NCI-H748 treated with DMSO at 0.1 percent for 48 hours (cell line): ENCODE measurements around the gene PDE4B.

Experiments
- DNase-seq: peaks from one replicate; lab custom pipeline; 2025; lab: John Stamatoyannopoulos, UW

PDE4B gene

DNA sequence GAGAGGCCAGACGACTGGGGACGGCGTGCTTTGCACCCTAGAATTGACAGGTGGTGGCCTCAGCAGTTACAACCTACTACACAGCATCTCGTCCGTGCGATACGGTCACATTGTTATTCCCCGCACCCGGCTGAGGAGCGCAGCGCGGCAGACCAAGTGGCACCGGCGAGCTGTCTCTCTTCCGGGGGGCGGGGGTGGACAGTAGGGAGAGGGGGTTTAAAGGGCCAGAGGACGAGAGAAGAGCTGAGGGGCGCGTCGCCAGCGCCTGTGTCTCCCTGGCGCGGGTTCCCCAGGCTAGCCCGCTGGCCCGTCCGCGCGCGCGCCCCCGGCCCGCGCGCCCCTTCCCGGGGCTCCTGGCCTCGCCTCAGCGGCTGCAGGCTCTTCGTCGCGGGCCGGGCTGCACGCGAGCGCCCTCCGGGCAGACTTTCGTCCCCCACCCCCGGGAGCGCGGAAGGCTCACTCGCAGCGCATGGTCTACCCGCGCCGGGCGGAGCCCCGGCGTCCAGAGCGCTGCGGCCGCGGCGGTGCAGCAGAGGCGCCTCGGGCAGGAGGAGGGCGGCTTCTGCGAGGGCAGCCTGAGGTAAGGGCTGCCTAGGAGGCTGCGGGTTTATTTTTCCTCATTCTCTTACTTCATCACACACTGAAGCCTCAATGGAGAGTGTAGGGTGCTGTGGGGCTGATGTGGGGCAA is at the start of gene PDE4B:
Gene PDE4B (plus strand): TSS at position 227 of the 690 bp plus-strand sequence.
- no peak for DNase-seq

DNA sequence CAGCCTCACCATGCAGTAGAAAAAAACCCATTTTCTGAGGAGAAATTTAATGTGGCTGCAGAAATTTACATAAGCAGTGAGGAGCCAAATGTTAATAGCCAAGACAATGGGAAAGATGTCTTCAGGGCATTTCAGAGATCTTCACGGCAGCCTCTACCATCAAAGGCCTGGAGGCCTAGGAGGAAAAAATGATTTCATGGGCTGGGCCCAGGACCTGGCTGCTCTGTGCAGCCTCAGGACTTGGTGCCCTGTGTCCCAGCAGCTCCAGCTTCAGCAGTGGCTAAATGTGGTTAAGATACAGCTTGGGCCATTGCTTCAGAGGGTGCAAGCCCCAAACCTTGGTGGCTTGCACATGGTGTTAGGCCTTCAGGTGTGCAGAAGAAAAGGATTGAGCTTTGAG is 48.0 kb upstream of the PDE4B start:
- no peak for DNase-seq

DNA sequence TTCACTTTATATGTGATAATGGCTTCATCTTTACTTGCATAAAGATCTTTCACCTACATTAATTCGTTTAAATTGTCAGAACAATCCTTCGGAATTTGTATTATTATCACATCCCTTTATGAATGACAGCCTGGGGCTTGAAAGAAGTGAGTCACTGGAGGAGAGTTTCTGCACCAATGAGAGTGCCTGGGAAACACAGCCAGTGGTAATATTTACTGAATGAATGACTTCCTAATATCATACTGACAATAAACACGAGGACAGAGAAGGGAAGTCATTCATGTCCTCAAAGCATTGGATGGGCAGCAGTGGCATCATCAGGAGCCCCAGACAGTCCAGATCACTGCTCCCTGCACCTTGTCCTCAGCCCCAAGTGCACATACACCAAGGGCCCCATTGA is 40.7 kb upstream of the PDE4B start:
- DNase-seq: no peak

DNA sequence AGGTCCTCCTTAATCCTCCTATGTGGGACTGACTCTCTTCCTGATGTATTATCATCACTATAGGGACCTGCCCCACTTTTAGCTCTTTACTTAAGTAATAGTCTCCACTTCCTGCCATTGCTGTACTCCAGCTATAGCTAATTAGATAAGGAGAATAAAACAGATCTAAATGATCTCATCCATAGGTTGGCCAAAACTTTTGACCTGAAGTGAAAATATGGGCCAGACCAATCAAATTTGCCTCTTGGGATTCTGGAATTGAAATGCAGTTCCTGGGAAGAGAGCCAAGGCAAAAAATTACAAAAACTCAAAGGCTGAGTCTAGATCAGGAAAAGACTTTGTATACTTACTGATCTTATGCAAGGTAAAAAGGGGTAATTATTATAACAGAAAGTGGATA is 36.1 kb upstream of the PDE4B start:
- no peak for DNase-seq

DNA sequence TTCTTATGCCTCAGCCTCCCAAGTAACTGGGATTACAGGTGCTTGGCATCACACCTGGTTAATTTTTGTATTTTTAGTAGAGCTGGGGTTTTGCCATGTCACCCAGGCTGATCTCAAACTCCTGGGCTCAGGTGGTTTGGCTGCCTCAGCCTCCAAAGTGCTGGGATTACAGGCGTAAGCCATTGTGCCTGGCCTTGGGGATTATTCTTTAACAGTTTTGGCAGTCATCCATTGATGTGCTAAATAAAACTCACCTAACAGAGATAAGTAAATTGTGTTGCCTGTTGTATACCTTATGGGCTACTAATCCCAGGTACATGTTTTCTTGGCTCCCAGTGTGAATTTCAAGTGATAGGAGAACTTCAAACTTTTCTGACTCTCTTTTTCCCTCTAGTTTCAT is 35.2 kb upstream of the PDE4B start:
- no peak for DNase-seq

DNA sequence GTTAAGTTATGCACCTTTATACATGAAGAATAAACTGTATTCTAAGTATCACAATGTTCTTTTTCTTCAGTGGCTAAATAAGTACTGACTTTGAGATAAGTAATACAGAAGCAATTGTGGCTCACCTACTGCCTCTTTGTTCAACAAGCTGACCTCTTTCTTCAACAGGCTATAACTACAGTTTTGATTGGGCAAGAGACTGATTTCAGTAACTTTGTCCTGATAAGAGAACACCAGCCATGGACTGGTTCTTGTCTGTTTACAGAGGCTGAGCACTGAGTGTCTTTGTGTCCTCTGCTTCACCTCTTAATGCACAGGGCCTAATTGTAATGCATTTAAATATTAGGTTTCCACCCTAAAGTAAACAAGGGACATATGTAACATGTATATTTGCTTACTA is 34.6 kb upstream of the PDE4B start:
- no peak for DNase-seq

DNA sequence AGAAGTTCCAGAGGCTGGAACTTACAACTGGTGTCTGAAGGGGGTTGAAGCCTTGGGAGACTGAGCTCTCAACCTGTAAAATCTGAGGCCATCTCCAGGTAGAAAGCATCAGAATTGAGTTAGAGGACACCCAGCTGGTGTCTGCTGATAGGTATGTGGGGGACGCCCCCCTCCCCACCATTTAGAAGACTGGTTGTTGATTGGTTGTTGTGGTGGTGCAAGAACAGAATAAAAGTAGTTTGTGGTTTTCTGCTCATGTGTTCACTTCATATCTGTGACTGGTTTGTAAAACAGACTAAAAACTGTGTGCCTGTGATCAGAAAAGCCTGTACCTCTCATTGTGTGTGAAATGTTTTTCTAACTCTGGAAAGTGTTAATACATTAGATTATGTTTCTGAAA is 33.2 kb upstream of the PDE4B start:
- no peak for DNase-seq

DNA sequence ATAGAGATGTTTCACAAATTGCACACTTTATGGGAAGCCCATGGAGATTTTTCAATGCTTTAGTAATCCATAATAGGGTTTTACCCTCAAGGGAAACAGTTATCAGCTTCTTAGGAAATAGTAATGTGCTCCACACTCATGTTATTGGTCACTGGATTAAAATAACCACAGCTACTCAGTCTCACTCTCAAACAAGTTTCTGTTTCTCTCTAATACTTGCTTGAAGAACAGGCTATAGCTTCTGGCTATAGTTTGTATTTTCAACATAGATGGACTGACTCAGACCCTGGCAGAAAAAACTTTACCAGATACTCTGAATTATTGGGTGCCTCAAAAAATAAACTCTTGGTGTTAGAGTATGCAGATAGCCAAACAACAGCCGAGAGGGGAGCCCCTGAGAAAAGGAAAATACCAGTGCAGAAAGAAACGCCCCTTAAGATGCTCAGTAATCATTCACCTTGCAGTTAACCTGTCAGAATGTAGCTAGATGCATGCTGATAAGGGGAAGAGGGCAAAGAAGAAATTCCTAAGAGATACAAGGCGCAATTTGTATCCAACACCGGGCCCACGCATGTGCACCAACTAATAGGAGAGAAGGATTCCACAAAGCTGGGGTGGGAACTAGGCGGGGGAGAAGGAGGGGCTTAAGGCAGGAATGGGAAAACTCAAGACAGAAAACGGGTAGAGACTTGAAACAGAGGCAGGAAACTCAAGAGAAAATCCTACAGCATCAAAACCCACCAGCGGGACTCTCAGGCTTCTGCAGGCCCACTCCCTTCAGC is 30.4 kb upstream of the PDE4B start:
- DNase-seq: no peak

DNA sequence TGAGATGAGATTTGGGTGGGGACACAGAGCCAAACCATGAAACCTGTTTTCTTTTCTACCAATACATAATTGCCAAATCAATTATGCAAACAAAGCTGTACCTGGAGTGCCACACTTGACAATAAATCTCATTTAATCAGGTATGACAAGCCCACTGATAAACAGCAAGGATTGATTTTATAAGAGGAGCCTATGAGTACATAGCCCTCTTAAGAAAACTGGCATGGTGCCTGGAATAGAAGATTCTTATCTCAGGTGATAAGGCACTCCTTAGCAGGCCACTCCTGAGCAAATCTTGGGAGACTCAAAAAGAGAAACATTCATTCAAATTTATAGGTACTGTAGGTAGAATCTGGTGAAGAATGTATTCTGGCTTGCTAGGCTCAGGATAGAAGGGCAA is 28.6 kb upstream of the PDE4B start:
- DNase-seq: no peak

DNA sequence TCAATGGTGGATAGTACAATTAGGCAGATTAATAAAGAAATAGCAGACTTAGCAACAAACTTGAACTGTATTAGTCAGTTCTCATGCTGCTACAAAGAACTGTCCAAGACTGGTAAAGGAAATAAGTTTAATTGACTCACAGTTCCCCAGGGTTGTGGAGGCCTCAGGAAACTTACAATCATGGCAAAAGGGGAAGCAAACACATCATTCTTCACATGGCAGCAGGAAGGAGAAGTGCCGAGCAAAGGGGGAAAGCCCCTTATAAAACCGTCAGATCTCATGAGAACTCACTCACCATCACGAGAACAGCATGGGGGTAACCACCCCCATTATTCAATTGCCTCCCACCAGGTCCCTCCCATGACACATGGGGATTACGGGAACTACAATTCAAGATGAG is 27.1 kb upstream of the PDE4B start:
- DNase-seq: no peak

DNA sequence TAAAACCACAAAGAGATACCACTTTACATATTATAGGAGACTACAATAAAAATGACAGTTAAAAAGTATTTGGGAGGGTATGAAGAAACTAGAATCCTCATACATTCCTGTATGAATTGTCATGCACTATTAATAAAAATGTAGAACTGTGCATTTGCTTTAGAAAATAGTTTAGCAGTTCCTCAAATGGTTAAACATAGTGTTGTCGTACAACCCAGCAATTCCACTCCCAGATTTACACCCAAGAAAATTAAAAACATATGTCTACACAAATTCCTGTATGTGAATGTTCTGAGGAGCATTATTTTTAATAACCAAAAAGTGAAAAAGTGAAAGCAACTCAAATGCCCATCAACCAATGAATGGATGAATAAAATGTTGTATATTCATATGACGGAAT is 23.1 kb upstream of the PDE4B start:
- DNase-seq: no peak

DNA sequence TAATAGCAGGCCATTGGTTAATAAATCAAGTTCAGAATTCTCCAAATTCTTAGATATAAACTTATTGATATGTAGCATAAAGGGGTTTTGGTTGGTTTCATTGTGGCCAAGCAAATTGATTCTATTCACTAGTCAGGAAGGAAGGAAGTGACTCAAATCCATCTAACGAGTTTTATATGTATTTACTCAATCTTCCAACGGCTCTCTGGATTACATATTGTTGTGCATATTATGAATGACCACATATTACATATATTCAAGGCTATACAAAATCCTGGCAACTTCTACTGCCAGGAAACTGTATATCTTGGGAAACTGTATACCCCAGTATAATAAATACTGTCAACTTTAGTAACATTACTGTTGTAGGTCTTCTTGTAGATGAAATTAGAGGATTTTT is 20.1 kb upstream of the PDE4B start:
- no peak for DNase-seq

DNA sequence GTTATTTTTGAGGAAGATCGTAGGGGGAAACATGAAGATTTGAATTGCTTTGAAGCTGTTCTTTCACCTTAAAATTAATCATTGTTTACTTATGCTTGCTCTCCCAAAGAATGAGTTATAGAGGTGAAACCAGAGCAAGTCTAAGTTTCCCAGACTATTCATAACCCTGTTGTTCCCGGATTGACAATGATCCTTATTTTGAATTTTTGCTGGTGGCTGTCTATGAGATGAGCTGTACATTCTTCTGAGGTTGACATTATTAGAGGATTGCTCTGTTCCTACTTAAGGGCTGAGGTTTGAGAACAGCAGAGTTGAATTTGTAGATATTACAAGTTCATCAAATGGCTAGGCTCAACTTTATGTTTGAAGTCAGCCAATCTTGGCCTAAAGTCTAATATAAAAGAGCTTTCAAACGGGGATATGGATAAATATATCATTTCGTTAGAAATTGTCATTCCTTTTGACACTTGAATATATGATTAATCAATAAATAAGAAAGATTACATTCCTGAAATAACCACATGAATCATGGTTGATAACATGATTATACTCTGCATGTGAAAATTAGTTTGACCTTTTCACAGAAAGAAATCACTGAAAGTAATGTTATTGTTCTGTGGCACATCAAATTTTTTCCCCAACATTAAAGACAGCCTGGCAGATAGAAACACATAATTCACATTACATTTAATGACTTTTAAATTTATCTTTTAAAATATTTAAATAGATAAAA is 19.1 kb upstream of the PDE4B start:
- DNase-seq: no peak

DNA sequence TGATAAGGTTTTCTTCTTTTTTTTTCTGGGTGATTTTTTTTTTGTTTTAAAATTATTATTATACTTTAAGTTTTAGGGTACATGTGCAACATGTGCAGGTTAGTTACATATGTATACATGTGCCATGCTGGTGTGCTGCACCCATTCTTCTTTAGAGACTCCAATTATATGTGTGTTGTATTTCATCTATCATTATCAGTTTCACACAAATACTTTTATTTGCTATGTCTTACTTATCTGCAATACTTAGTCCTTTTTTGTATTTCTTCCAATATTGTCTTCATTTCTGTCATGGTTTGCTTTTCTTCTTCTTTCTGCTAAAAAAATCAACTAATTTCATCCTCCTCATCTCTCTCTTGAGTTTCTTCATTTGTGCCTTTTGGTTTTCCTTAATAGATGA is 3.9 kb upstream of the PDE4B start:
- no peak for DNase-seq

DNA sequence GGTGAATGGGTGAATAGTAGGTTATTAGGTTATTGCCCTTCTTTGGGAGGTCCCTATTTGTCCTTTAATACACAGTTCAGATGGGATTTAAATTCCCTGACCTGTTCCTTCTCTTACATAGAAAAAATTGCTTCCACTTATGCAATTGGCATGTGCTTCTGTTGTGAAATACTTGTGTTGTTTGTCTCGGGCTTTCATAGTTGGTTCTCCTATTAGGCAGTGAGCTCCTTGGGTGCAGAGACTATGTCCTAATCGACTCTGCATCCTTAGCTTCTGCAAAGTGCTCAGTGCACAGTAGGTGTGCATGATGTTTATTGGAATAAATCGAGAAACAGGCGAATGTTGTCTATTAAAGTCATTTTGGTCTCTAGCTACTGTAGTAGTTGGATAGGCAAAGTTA is 1.3 kb upstream of the PDE4B start:
- DNase-seq: no peak

DNA sequence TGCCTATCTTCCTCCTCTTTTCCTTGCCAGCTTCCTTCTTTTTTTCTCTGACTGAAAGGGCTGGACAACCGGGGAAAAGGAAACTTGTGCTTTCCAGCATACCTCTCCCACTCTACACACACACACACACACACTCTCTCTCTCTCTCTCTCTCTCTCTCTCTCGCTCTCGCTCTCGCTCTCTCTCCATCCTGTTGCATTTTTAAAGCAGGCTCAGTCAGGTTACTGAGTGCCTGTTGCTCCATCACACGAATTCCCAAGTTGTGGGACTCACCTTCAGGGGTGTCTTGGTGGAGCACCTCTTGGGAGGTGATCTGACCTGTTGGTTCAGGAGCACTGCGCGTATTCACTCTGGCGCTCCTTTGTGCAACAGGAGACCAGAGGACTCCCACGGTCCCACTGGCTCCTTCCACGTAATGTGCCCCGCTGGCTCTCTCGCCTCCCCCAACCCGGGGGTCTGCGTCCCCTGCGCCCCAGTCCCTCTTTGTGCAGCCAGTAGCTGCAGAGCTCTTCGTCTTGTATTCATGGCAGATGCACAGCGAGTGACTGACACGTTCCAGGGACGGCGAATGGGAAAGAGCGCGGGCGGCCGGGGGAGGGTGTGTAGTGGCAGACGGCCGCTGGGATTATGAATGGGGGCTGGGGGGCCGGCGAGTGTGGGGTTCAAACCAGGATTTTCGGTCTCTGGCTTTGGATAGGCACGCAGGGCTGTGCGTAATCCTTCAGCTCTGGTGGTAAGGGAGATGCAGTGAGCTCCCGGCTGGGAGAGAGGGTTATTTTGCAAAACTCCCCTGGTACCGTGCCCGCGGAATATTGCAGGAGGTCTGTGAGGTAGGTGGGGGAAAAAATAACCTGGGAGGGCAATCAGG is 660 bp upstream of the PDE4B start:
- DNase-seq: no peak

DNA sequence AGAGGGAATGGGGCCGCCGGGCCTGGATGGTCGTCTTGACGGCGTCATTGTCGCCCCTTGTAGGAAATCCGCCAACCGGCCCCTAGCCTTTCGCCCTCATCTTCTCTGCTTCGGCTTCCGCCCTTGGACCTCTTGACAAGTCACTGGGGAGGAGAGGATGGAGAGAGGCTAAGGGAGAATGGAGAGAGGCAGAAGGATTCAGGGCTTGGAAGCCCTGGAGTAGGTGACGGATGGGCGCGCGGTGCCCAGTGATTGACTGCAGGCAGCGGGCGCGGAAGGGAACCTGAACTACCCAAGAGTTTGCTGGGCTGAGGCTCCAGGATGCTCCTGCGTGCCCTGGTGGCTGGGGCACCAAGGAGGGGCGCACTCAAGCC is 651 bp downstream of the PDE4B start:
- no peak for DNase-seq

DNA sequence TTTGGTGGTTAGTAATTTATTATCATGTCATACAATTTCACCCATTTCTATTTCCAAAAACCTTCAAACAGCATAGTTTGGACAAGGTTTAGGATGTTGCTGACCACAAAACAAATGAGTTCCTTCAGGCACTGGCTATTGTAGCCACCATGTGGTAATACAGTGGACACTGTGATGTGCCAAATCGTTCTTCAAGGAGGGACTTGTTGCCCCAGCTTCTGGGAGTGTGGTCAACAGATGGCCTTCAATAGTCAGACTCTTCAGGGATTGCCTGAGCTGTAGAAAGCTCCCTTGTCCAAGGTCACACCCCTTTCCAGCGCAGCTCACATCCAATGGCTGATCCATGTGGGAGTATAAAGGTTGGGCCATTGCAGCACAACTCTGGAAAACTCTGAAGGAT is 2.6 kb downstream of the PDE4B start:
- no peak for DNase-seq

DNA sequence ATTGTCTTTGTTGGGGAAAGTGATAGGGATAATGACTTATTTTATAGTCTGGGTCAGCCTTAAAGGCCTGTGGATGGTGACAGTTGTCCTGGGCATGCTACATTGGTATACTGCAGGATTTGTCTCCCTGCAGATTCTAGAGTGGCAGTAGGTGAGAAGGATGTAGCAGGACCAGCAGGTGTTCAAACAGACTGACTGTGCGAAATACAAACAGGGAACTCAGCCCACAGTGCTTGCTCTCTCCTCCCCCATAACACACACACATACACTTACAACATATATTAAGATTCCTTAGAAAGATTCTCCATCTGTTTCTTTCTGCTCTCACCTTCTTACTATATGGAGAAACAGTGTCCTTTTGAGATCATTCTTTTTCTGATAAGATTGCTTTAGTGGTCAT is 6.9 kb downstream of the PDE4B start:
- DNase-seq: no peak

DNA sequence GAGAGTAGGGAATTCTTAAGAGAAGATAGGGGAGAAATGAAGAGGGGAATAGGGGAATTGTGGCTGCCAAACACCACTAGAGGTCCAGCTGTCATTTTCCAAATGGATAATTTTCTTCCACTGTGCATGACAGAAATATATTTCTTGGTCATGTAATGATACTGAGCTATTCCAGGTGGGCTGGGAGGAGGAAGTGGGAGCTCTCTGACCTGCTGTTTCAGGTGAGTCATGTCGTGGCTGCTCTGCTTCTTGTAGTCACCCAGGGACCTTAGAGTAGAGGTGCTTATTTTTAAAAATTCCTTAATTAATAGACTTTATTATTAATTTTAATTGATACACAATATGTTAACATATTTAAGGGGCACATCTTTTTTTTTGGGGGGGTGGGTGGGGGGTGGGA is 11.9 kb downstream of the PDE4B start:
- DNase-seq: no peak

DNA sequence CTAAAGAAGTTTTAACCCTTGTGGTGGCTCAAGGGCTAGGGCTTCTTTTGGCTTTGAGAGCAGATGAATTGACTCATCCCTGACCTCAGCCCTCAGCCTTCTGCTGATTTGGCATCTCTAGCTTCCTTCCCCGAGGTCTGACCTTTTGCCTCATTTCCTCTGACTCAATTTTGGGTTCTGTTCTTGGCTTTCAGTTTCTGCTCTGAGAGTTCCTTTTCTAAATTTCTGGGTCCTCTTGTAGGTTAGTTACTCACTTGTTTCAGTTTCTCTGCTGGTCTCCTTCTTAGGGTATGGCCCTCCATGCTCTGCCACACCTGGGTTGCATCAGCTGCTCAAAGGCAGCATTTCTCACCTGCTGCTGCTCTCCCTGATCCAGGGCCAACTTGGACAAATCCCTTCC is 19.4 kb downstream of the PDE4B start:
- no peak for DNase-seq

DNA sequence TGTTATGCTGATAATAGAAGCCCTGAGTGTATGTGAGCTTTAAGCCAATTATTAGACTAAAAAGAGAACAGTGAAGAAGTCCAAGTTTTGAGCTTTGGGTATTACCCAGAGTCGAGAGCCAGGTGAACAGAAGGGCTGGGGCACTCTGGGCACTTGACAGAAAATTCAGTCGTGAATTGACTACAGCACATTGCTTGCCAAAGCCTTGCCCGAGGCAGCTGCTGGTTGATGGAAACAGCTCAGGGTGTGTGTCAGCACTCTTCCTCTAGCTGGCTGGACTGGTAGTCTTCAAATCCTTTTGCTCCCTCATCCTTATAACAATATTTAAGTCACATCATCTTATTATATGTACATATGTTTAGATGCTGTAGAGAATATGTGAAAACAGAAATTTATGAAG is 21.3 kb downstream of the PDE4B start:
- DNase-seq: no peak
